K562 (cell line): ENCODE measurements around the gene EIF3K. TPM values are rescaled to one million over a fixed set of nuclear protein-coding genes. Genes with fewer than 3 reads are reported as not detected.
A peak's percentile ranks its signal among the peaks of the same experiment; 100 is the strongest.

Experiments used
- CREM ChIP-seq: IDR thresholded peaks from 2 replicates; pipeline ENCODE4 v1.6.1; 2014; ENCODE audit warnings: antibody characterized with exemption, low read depth
- GTF2A2 ChIP-seq: IDR thresholded peaks from 2 replicates; pipeline ENCODE4 v1.6.1; 2016; ENCODE audit warnings: mild to moderate bottlenecking, missing genetic modification characterization, missing compliant biosample characterization
- GTF2E2 ChIP-seq: fragments of 200-800 bp; sonication (Bioruptor generic); IDR thresholded peaks from 2 replicates; pipeline ENCODE4 v1.6.1; 2016; ENCODE audit warnings: missing genetic modification characterization, missing compliant biosample characterization
- HIVEP1 ChIP-seq: fragments of 250-450 bp; sonication (Bioruptor Pico); IDR thresholded peaks from 2 replicates; pipeline ENCODE4 v1.4.0; 2020; ENCODE audit warnings: mild to moderate bottlenecking
- HNRNPUL1 ChIP-seq: fragments of 200-400 bp; formaldehyde crosslinking; IDR thresholded peaks from 2 replicates; pipeline ENCODE4 v1.6.1; 2017; ENCODE audit warnings: low read length
- KLF13 ChIP-seq: fragments of 450-650 bp; IDR thresholded peaks from 2 replicates; pipeline ENCODE4 v1.6.1; 2016; ENCODE audit warnings: missing genetic modification characterization, low read depth, mild to moderate bottlenecking, missing compliant biosample characterization, moderate library complexity, borderline replicate concordance
- LARP7 ChIP-seq: fragments of 450-650 bp; IDR thresholded peaks from 2 replicates; pipeline ENCODE4 v1.6.1; 2016
- MCM2 ChIP-seq: fragments of 450-650 bp; IDR thresholded peaks from 2 replicates; pipeline ENCODE4 v1.6.1; 2017; ENCODE audit warnings: low read depth, mild to moderate bottlenecking
- RBBP5 ChIP-seq: fragments of 200-600 bp; sonication (generic); IDR thresholded peaks from 2 replicates; pipeline ENCODE4 v1.6.1; 2012; ENCODE audit warnings: borderline replicate concordance, mild to moderate bottlenecking, low read length, control low read depth, inconsistent platforms; ENCODE audit not compliant: insufficient read depth, poor library complexity, severe bottlenecking
- SIX5 ChIP-seq, 2 experiments: IDR thresholded peaks; 2 replicates each; pipeline ENCODE4 v1.6.1; 2011; ENCODE audit warnings: low read length in 2 of 2, borderline replicate concordance in 1 of 2, low read depth in 1 of 2, mild to moderate bottlenecking in 1 of 2, moderate library complexity in 1 of 2; ENCODE audit not compliant: insufficient read depth in 1 of 2
- SNRNP70 ChIP-seq: fragments of 200-400 bp; formaldehyde crosslinking; optimal IDR thresholded peaks from 2 replicates; pipeline ENCODE3; 2017; ENCODE audit warnings: low read depth, low read length
- ZC3H4 ChIP-seq: sonication (generic); formaldehyde crosslinking; IDR thresholded peaks from 2 replicates; pipeline ENCODE4 v1.9.0; 2021; ENCODE audit warnings: missing genetic modification reagents, borderline replicate concordance
- ZKSCAN3 ChIP-seq: fragments of 250-450 bp; sonication (Bioruptor Pico); IDR thresholded peaks from 2 replicates; pipeline ENCODE4 v1.4.0; 2020
- ZNF311 ChIP-seq: fragments of 250-450 bp; sonication (Bioruptor Pico); IDR thresholded peaks from 2 replicates; pipeline ENCODE4 v1.4.0; 2020; ENCODE audit warnings: mild to moderate bottlenecking, moderate library complexity
- ZNF589 ChIP-seq: fragments of 200-800 bp; sonication (Bioruptor generic); IDR thresholded peaks from 2 replicates; pipeline ENCODE4 v1.6.1; 2016; ENCODE audit warnings: low read depth, missing genetic modification characterization, missing compliant biosample characterization
- polyA plus RNA-seq, 8 experiments: library from polyadenylated mRNA; depleted of rRNA in 4 of 8; stranded (reverse) in 5 of 8; unstranded in 3 of 8; fragments of >200 nt; fragmentation: Nextera tagmentation in 2 of 8; fragmentation: Illumina TruSeq in 1 of 8; extraction: Ambion mirVana in 2 of 8; extraction: Trizol in 1 of 8; gene quantifications; 2 replicates each; pipeline versions ENCODE4 v1.2.1 to v1.2.3, GENCODE V29; 2011 to 2014; ENCODE audit warnings: inconsistent platforms in 1 of 8, missing spikeins in 1 of 8
- total RNA-seq, 7 experiments: library from RNA; depleted of rRNA in 6 of 7; stranded (reverse); fragments of >200 nt in 6 of 7; fragmentation: Illumina TruSeq in 2 of 7; extraction: Trizol in 2 of 7; gene quantifications; 2 replicates each; pipeline versions ENCODE4 v1.2.1 to v1.2.3, GENCODE V29; 2011 to 2021; ENCODE audit warnings: low replicate concordance in 1 of 7
- TF ChIP-seq, protein P1 (sequence below), 3 experiments: IDR thresholded peaks in 2 of 3; conservative IDR thresholded peaks in 1 of 3; 2 replicates each; pipeline ENCODE4 v1.5.1; 2011 to 2012; ENCODE audit warnings: low read length in 3 of 3, mild to moderate bottlenecking in 3 of 3, control low read depth in 2 of 3, improper control_type of control experiment in 1 of 3, inconsistent platforms in 1 of 3, low read depth in 1 of 3, mixed read lengths in 1 of 3, moderate library complexity in 1 of 3; ENCODE audit not compliant: insufficient read depth in 2 of 3
- TF ChIP-seq, protein P2 (sequence below), 2 experiments: fragments of 250-450 bp in 1 of 2; fragments of 450-650 bp in 1 of 2; sonication (Bioruptor Pico) in 1 of 2; IDR thresholded peaks; 2 replicates each; pipeline versions ENCODE4 v1.6.1 to v1.8.0; 2016 to 2021; ENCODE audit warnings: mild to moderate bottlenecking in 2 of 2, moderate library complexity in 2 of 2, missing compliant biosample characterization in 1 of 2, missing genetic modification characterization in 1 of 2
- TF ChIP-seq, protein P3 (sequence below): fragments of 250-450 bp; sonication (Bioruptor Pico); IDR thresholded peaks from 2 replicates; pipeline ENCODE4 v1.9.0; 2021; ENCODE audit warnings: mild to moderate bottlenecking, inconsistent platforms
- TF ChIP-seq, protein P4 (sequence below): sonication (generic); formaldehyde crosslinking; IDR thresholded peaks from 2 replicates; pipeline ENCODE4 v1.8.0; 2023; ENCODE audit warnings: mild to moderate bottlenecking, missing genetic modification reagents

The EIF3K gene
- total and polyA plus RNA-seq, 9 of the 15 experiments (the other 6 are each of a cell fraction or from before 2014, with no cell fraction given) = 387 to 1,827 (median 733) TPM

DNA sequence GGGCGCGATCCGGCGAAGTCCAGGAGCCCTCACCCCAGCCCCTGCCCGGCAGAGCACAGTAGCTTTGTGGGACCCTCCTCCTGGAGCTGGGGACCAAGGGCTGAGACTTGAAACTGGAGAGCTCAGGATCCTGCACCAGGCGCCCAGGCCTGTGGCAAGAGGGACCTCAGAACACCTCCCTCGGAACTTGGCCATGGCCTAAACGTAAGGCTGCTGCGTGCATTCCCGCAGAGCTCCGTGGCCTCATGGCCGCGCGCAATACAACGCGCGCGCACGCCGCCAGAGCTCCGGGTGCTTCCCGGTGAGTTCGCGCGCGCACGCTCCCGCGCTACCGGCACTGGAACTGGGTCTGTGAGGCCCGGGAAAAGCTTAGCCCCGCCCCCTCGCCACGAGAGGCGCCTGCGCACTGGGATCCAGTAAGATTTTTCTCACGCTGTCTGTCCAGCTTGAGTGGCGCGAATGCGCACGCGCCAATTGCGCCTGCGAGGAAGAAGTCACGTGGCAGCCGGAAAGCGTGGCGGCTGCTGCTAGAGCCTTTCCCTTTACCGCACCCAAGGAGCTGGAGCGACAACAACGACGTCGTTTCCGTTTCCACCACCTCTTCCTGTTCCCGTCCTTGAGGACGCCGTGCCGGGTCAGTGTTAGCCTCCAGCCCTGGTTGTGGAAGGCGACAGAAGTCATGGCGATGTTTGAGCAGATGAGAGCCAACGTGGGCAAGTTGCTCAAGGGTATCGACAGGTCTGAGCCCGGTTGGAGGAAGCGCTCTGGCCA, at the start of gene EIF3K (continued):
- TF ChIP-seq, protein P1, sequence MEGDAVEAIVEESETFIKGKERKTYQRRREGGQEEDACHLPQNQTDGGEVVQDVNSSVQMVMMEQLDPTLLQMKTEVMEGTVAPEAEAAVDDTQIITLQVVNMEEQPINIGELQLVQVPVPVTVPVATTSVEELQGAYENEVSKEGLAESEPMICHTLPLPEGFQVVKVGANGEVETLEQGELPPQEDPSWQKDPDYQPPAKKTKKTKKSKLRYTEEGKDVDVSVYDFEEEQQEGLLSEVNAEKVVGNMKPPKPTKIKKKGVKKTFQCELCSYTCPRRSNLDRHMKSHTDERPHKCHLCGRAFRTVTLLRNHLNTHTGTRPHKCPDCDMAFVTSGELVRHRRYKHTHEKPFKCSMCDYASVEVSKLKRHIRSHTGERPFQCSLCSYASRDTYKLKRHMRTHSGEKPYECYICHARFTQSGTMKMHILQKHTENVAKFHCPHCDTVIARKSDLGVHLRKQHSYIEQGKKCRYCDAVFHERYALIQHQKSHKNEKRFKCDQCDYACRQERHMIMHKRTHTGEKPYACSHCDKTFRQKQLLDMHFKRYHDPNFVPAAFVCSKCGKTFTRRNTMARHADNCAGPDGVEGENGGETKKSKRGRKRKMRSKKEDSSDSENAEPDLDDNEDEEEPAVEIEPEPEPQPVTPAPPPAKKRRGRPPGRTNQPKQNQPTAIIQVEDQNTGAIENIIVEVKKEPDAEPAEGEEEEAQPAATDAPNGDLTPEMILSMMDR (IDR thresholded peaks at IDR 0.05 in 2 of 3, conservative IDR thresholded peaks at IDR 0.05 in 1 of 3; ENCODE audit: insufficient read depth in 2 of 3, low read depth in 1 of 3, low read length in 3 of 3) = no peak
- TF ChIP-seq SIX5 (IDR thresholded peaks at IDR 0.05; ENCODE audit: borderline replicate concordance in 1 of 2, insufficient read depth in 1 of 2, low read depth in 1 of 2, low read length in 2 of 2) (no peak; a peak in 1 of 4 replicates), ZKSCAN3 (CRISPR knock-in tag) (no peak), ZNF311 (CRISPR knock-in tag) (no peak), MCM2 (no peak), CREM (peak; percentile 97), LARP7 (no peak), SNRNP70 (no peak), KLF13 (no peak), ZNF589 (CRISPR knock-in tag) (peak; percentile 88), HNRNPUL1 (no peak), GTF2A2 (no peak), HIVEP1 (CRISPR knock-in tag) (no peak), GTF2E2 (peak; percentile 56; the same call in 1 of the 2 replicates), RBBP5 (peak; percentile 39), ZC3H4 (no peak)
- TF ChIP-seq, protein P2, sequence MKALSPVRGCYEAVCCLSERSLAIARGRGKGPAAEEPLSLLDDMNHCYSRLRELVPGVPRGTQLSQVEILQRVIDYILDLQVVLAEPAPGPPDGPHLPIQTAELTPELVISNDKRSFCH (CRISPR knock-in tag; IDR thresholded peaks at IDR 0.05) = no peak
- TF ChIP-seq, protein P2 (tag; IDR thresholded peaks at IDR 0.05) = no peak
- TF ChIP-seq, protein P3, sequence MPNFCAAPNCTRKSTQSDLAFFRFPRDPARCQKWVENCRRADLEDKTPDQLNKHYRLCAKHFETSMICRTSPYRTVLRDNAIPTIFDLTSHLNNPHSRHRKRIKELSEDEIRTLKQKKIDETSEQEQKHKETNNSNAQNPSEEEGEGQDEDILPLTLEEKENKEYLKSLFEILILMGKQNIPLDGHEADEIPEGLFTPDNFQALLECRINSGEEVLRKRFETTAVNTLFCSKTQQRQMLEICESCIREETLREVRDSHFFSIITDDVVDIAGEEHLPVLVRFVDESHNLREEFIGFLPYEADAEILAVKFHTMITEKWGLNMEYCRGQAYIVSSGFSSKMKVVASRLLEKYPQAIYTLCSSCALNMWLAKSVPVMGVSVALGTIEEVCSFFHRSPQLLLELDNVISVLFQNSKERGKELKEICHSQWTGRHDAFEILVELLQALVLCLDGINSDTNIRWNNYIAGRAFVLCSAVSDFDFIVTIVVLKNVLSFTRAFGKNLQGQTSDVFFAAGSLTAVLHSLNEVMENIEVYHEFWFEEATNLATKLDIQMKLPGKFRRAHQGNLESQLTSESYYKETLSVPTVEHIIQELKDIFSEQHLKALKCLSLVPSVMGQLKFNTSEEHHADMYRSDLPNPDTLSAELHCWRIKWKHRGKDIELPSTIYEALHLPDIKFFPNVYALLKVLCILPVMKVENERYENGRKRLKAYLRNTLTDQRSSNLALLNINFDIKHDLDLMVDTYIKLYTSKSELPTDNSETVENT = peak; percentile 84
- TF ChIP-seq, protein P4, sequence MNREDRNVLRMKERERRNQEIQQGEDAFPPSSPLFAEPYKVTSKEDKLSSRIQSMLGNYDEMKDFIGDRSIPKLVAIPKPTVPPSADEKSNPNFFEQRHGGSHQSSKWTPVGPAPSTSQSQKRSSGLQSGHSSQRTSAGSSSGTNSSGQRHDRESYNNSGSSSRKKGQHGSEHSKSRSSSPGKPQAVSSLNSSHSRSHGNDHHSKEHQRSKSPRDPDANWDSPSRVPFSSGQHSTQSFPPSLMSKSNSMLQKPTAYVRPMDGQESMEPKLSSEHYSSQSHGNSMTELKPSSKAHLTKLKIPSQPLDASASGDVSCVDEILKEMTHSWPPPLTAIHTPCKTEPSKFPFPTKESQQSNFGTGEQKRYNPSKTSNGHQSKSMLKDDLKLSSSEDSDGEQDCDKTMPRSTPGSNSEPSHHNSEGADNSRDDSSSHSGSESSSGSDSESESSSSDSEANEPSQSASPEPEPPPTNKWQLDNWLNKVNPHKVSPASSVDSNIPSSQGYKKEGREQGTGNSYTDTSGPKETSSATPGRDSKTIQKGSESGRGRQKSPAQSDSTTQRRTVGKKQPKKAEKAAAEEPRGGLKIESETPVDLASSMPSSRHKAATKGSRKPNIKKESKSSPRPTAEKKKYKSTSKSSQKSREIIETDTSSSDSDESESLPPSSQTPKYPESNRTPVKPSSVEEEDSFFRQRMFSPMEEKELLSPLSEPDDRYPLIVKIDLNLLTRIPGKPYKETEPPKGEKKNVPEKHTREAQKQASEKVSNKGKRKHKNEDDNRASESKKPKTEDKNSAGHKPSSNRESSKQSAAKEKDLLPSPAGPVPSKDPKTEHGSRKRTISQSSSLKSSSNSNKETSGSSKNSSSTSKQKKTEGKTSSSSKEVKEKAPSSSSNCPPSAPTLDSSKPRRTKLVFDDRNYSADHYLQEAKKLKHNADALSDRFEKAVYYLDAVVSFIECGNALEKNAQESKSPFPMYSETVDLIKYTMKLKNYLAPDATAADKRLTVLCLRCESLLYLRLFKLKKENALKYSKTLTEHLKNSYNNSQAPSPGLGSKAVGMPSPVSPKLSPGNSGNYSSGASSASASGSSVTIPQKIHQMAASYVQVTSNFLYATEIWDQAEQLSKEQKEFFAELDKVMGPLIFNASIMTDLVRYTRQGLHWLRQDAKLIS = no peak
